Astrocyte (in vitro differentiated cells and primary cell): Measurements from ENCODE around the gene STXBP3. TPM values are rescaled to one million over a fixed set of nuclear protein-coding genes. Genes with fewer than 3 reads are reported as not detected.
A peak's percentile ranks its signal among the peaks of the same experiment; 100 is the strongest.

Experiments used
- DNase-seq: peaks from one replicate; pipeline ENCODE4 v3.0.0-alpha.2; 2010; ENCODE audit warnings: low read depth
- FAIRE-seq: peaks from 2 replicates; lab custom pipeline; 2011; peaks lifted over from hg19 to GRCh38; lab: Jason Lieb, UNC
- H2AFZ ChIP-seq: 2 replicates; pipeline ENCODE4 v1.6.0; 2012; ENCODE audit warnings: low read depth, low read length, inconsistent platforms
- H3K27ac ChIP-seq: 2 replicates; pipeline ENCODE4 v1.5.1; 2011; ENCODE audit warnings: low read depth, low read length, inconsistent platforms
- H3K27me3 ChIP-seq: 2 replicates; pipeline ENCODE4 v1.6.0; 2011; ENCODE audit warnings: low read length, inconsistent platforms; ENCODE audit not compliant: insufficient read depth
- H3K36me3 ChIP-seq: 2 replicates; pipeline ENCODE4 v1.5.1; 2011; ENCODE audit warnings: low read length, inconsistent platforms; ENCODE audit not compliant: insufficient read depth
- H3K4me1 ChIP-seq: 2 replicates; pipeline ENCODE4 v1.5.1; 2011; ENCODE audit warnings: low read length, inconsistent platforms; ENCODE audit not compliant: insufficient read depth
- H3K4me2 ChIP-seq: 2 replicates; pipeline ENCODE4 v1.6.0; 2012; ENCODE audit warnings: low read length, inconsistent platforms
- H3K4me3 ChIP-seq: 2 replicates; pipeline ENCODE4 v1.5.1; 2011; ENCODE audit warnings: low read depth, mild to moderate bottlenecking, low read length, inconsistent platforms; ENCODE audit not compliant: insufficient read depth
- H3K79me2 ChIP-seq: 2 replicates; pipeline ENCODE4 v1.6.0; 2012; ENCODE audit warnings: mild to moderate bottlenecking, low read length, inconsistent platforms; ENCODE audit not compliant: insufficient read depth
- H3K9ac ChIP-seq: 2 replicates; pipeline ENCODE4 v1.6.0; 2012; ENCODE audit warnings: mild to moderate bottlenecking, low read length, inconsistent platforms
- H3K9me3 ChIP-seq: 2 replicates; pipeline ENCODE4 v1.5.1; 2012; ENCODE audit warnings: low read depth, mild to moderate bottlenecking, low read length, inconsistent platforms; ENCODE audit not compliant: insufficient read depth
- H4K20me1 ChIP-seq: 2 replicates; pipeline ENCODE4 v1.6.0; 2012; ENCODE audit warnings: low read length, inconsistent platforms; ENCODE audit not compliant: insufficient read depth
- H3K27ac Mint-ChIP-seq: one replicate; pipeline ENCODE4 v1.8.0; 2021; ENCODE audit warnings: mild to moderate bottlenecking, mixed read lengths; ENCODE audit not compliant: unreplicated experiment
- H3K27me3 Mint-ChIP-seq: one replicate; pipeline ENCODE4 v1.8.0; 2021; ENCODE audit warnings: low read depth, mixed read lengths; ENCODE audit not compliant: unreplicated experiment
- H3K36me3 Mint-ChIP-seq: one replicate; pipeline ENCODE4 v1.8.0; 2021; ENCODE audit warnings: low read depth, mixed read lengths; ENCODE audit not compliant: unreplicated experiment
- H3K4me1 Mint-ChIP-seq: one replicate; pipeline ENCODE4 v1.8.0; 2021; ENCODE audit warnings: low read depth, mixed read lengths; ENCODE audit not compliant: unreplicated experiment
- H3K4me3 Mint-ChIP-seq: one replicate; pipeline ENCODE4 v1.8.0; 2021; ENCODE audit warnings: mild to moderate bottlenecking, moderate library complexity, mixed read lengths; ENCODE audit not compliant: unreplicated experiment
- H3K9me3 Mint-ChIP-seq: one replicate; pipeline ENCODE4 v1.8.0; 2021; ENCODE audit warnings: mild to moderate bottlenecking, mixed read lengths; ENCODE audit not compliant: unreplicated experiment
- CTCF ChIP-seq: IDR thresholded peaks from 2 replicates; pipeline ENCODE4 v1.5.1; 2011; ENCODE audit warnings: low read depth, mild to moderate bottlenecking, inconsistent platforms, low read length, moderate library complexity; ENCODE audit not compliant: insufficient read depth
- EZH2 ChIP-seq: IDR thresholded peaks from 2 replicates; pipeline ENCODE4 v1.6.1; 2012; ENCODE audit warnings: mild to moderate bottlenecking, low read length, inconsistent platforms; ENCODE audit not compliant: insufficient read depth
- total RNA-seq: library from RNA; stranded (reverse); gene quantifications from 2 replicates; pipeline ENCODE4 v1.2.1, GENCODE V29; 2021

Gene STXBP3
- total RNA-seq, 1 donor from 2014 or later = 48.5 TPM

GRCh38 chr1:108767115-108767514, 20.6 kb downstream of the STXBP3 start:
- Histone ChIP-seq H3K9ac (no peak overlapping the region), H2AFZ (no peak overlapping the region), H3K4me3 (no peak overlapping the region), H4K20me1 (peaks cover 11% of the 10 kb centered on the region), H3K4me1 (no peaks in the 10 kb centered on the region), H3K79me2 (peaks cover 7% of the 10 kb centered on the region), H3K27me3 (no peaks in the 10 kb centered on the region), H3K4me2 (no peak overlapping the region), H3K9me3 (no peaks in the 10 kb centered on the region), H3K27ac (no peak overlapping the region), H3K36me3 (peaks cover 15% of the 10 kb centered on the region)
- FAIRE-seq = no peak
- TF ChIP-seq CTCF (no peak), EZH2 (no peak)
- Mint-ChIP-seq H3K4me3 (no peak overlapping the region), H3K9me3 (no peaks in the 10 kb centered on the region), H3K4me1 (no peaks in the 10 kb centered on the region), H3K27me3 (no peaks in the 10 kb centered on the region), H3K36me3 (peaks cover 9% of the 10 kb centered on the region), H3K27ac (peak overlapping the region; percentile 22)
- no peak for DNase-seq

GRCh38 chr1:108767708-108768107, 21.2 kb downstream of the STXBP3 start:
- Mint-ChIP-seq H3K9me3 (no peaks in the 10 kb centered on the region), H3K36me3 (peaks cover 9% of the 10 kb centered on the region), H3K4me1 (no peaks in the 10 kb centered on the region), H3K4me3 (no peak overlapping the region), H3K27me3 (no peaks in the 10 kb centered on the region), H3K27ac (no peak overlapping the region)
- no peak for DNase-seq
- Histone ChIP-seq H3K27ac (no peak overlapping the region), H2AFZ (no peak overlapping the region), H3K4me1 (no peaks in the 10 kb centered on the region), H4K20me1 (peaks cover 11% of the 10 kb centered on the region), H3K27me3 (no peaks in the 10 kb centered on the region), H3K4me2 (no peak overlapping the region), H3K9me3 (no peaks in the 10 kb centered on the region), H3K79me2 (peaks cover 7% of the 10 kb centered on the region), H3K36me3 (peaks cover 14% of the 10 kb centered on the region), H3K4me3 (no peak overlapping the region), H3K9ac (no peak overlapping the region)
- TF ChIP-seq CTCF (no peak), EZH2 (no peak)
- FAIRE-seq = no peak

- H3K79me2 ChIP-seq = no peaks in the 10 kb centered on the region
- Mint-ChIP-seq H3K4me3 (no peak overlapping the region), H3K4me1 (no peaks in the 10 kb centered on the region), H3K27me3 (no peaks in the 10 kb centered on the region), H3K9me3 (no peaks in the 10 kb centered on the region), H3K36me3 (peaks cover 19% of the 10 kb centered on the region), H3K27ac (no peak overlapping the region)
- FAIRE-seq (no peak), DNase-seq (no peak)
- no peak overlapping the region for H3K4me2 ChIP-seq
- no peaks in the 10 kb centered on the region for H4K20me1 ChIP-seq
- no peak overlapping the region for H2AFZ ChIP-seq
- TF ChIP-seq EZH2 (no peak), CTCF (no peak)
- no peak overlapping the region for H3K4me3 ChIP-seq
- H3K4me1 ChIP-seq = no peaks in the 10 kb centered on the region
- no peak overlapping the region for H3K9ac ChIP-seq
- no peaks in the 10 kb centered on the region for H3K9me3 ChIP-seq
- H3K27me3 ChIP-seq = no peaks in the 10 kb centered on the region
- H3K27ac ChIP-seq = no peak overlapping the region
- peaks cover 35% of the 10 kb centered on the region for H3K36me3 ChIP-seq
These were observed 31.4 kb downstream of the STXBP3 start for GRCh38 chr1:108777839-108778238.
